ENCODE results near the gene SH3RF3. TPM values are rescaled to one million over a fixed set of nuclear protein-coding genes. Genes with fewer than 3 reads are reported as not detected.

SH3RF3 gene
- total RNA-seq, 1 donor from 2014 or later = 1.3 TPM

DNA sequence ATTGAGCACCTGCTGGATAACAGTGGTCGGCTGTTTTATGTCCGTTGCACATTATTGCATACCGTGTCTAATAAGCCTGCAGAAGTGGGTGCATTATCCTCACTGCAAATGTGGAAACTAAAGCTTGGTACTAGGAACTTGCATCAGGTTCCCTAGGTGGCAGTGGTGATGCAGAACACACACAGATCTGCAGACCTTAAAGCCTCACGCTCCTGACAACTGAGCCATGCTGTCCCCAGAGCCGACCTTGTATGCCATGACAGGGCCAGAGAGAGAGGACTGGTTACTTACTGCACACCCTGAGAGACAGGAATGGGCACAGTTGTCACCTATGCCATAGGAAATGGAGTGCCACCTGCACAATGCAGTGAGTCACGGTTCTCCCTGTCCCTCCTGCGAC, 151.8 kb downstream of the SH3RF3 start:
- Mint-ChIP-seq H3K4me1 (ENCODE audit: low read depth) (no peaks in the 10 kb centered on the region), H3K36me3 (ENCODE audit: insufficient read depth) (no peaks in the 10 kb centered on the region), H3K27me3 (peaks cover 3% of the 10 kb centered on the region), H3K9me3 (ENCODE audit: low read depth) (no peaks in the 10 kb centered on the region), H3K27ac (no peak overlapping the region), H3K4me3 (ENCODE audit: low read depth) (no peak overlapping the region)
- no peak for DNase-seq (ENCODE audit: low spot score, unreplicated experiment)
- TF ChIP-seq, protein P1, sequence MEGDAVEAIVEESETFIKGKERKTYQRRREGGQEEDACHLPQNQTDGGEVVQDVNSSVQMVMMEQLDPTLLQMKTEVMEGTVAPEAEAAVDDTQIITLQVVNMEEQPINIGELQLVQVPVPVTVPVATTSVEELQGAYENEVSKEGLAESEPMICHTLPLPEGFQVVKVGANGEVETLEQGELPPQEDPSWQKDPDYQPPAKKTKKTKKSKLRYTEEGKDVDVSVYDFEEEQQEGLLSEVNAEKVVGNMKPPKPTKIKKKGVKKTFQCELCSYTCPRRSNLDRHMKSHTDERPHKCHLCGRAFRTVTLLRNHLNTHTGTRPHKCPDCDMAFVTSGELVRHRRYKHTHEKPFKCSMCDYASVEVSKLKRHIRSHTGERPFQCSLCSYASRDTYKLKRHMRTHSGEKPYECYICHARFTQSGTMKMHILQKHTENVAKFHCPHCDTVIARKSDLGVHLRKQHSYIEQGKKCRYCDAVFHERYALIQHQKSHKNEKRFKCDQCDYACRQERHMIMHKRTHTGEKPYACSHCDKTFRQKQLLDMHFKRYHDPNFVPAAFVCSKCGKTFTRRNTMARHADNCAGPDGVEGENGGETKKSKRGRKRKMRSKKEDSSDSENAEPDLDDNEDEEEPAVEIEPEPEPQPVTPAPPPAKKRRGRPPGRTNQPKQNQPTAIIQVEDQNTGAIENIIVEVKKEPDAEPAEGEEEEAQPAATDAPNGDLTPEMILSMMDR (IDR thresholded peaks at IDR 0.05; ENCODE audit: unreplicated experiment) = no peak

DNA sequence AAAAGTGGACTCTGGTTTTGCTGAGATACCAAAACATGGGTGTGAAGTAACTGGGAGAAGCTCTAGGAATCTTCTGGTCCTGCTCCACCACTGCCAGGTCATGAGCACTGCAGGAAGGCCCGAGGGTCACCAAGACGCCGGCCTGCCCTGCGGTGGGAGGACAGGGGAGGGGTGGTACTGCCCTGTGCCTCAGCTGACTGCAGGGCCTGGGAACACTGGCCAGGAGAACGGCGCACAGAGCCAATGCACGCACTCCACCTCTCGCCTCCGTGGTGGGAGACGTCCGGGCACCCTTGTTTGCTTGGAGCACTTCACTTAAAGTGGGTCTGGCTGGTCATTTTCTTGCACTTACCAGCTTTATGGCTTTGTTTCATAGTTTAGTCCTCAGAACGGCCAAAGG, 153.4 kb downstream of the SH3RF3 start:
- no peak overlapping the region for H3K27ac Mint-ChIP-seq
- H3K27me3 Mint-ChIP-seq = peaks cover 3% of the 10 kb centered on the region
- TF ChIP-seq, protein P1 (IDR thresholded peaks at IDR 0.05; ENCODE audit: unreplicated experiment) = no peak
- H3K4me1 Mint-ChIP-seq (ENCODE audit: low read depth) = no peaks in the 10 kb centered on the region
- no peaks in the 10 kb centered on the region for H3K36me3 Mint-ChIP-seq (ENCODE audit: insufficient read depth)
- no peak overlapping the region for H3K4me3 Mint-ChIP-seq (ENCODE audit: low read depth)
- no peak for DNase-seq (ENCODE audit: low spot score, unreplicated experiment)
- no peaks in the 10 kb centered on the region for H3K9me3 Mint-ChIP-seq (ENCODE audit: low read depth)

DNA sequence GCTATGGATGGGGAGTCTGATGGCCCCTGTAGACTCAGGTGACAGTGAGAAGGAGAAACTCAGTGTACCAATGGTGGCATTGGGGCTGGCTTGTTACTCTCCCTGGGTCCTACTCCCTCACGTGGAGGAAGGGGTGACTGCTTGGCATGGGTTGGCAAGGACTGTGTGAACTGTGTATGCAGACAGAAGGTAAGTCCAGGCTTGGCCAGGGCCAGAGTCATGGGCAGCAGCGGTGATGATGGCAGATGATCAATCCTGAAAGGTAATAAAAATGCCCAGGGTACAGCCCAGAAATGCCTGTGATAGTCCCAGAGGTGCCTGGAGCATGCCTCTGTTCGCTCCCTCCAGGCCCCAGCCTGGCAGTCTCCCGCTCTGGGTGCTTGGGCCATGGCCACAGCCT, 153.9 kb downstream of the SH3RF3 start:
- H3K27ac Mint-ChIP-seq = no peak overlapping the region
- no peak for DNase-seq (ENCODE audit: low spot score, unreplicated experiment)
- peaks cover 5% of the 10 kb centered on the region for H3K27me3 Mint-ChIP-seq
- H3K4me3 Mint-ChIP-seq (ENCODE audit: low read depth) = no peak overlapping the region
- H3K4me1 Mint-ChIP-seq (ENCODE audit: low read depth) = no peaks in the 10 kb centered on the region
- H3K9me3 Mint-ChIP-seq (ENCODE audit: low read depth) = no peaks in the 10 kb centered on the region
- no peaks in the 10 kb centered on the region for H3K36me3 Mint-ChIP-seq (ENCODE audit: insufficient read depth)
- TF ChIP-seq, protein P1 (IDR thresholded peaks at IDR 0.05; ENCODE audit: unreplicated experiment) = no peak

DNA sequence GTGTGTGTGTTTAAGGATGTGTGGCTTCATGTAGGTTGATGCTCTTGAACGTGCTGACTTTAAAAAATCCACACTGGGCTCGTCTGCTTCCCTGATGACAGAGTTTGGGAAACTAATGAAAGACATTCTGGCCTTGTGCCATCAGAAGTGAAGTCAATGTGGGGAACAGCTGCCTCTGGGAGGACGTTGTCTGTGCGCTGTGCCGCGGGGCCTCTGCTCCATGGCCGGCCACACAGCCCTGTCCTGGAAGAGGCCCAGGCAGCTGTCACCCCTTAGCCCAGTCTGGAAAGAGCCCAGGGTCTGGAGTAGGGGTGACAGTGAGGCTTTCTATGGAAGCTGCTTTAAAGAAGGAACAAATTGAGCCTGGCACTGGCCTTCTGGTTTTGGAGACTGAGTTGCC, 155.8 kb downstream of the SH3RF3 start:
- TF ChIP-seq, protein P1 (IDR thresholded peaks at IDR 0.05; ENCODE audit: unreplicated experiment) = no peak
- H3K27ac Mint-ChIP-seq = no peak overlapping the region
- no peaks in the 10 kb centered on the region for H3K4me1 Mint-ChIP-seq (ENCODE audit: low read depth)
- no peak overlapping the region for H3K4me3 Mint-ChIP-seq (ENCODE audit: low read depth)
- no peak for DNase-seq (ENCODE audit: low spot score, unreplicated experiment)
- peaks cover 9% of the 10 kb centered on the region for H3K27me3 Mint-ChIP-seq
- no peaks in the 10 kb centered on the region for H3K9me3 Mint-ChIP-seq (ENCODE audit: low read depth)
- H3K36me3 Mint-ChIP-seq (ENCODE audit: insufficient read depth) = no peaks in the 10 kb centered on the region

DNA sequence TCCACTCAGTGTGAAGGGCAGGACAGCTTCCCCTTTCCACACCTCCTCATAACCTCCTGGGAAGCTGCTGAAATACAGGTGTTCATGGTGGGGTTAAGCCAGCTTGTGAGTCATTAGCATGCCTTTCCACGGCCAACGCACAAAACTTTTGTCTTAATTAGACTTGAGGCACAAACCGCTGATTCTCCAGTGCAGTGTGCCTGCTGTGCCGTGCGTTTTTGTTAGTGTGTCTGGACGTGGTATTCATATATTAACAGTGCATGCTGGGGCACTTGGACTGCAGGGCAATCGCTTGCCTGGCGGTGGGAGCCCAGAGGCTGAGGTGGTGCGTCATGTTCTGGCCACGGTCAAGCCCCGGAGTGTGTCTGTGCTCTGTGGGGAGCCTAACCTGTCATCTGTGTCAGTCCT, 156.2 kb downstream of the SH3RF3 start:
- no peak overlapping the region for H3K27ac Mint-ChIP-seq
- H3K4me1 Mint-ChIP-seq (ENCODE audit: low read depth) = no peaks in the 10 kb centered on the region
- H3K27me3 Mint-ChIP-seq = peaks cover 12% of the 10 kb centered on the region
- no peaks in the 10 kb centered on the region for H3K36me3 Mint-ChIP-seq (ENCODE audit: insufficient read depth)
- no peaks in the 10 kb centered on the region for H3K9me3 Mint-ChIP-seq (ENCODE audit: low read depth)
- no peak overlapping the region for H3K4me3 Mint-ChIP-seq (ENCODE audit: low read depth)
- no peak for DNase-seq (ENCODE audit: low spot score, unreplicated experiment)
- TF ChIP-seq, protein P1 (IDR thresholded peaks at IDR 0.05; ENCODE audit: unreplicated experiment) = no peak
